GM12801 (cell line): ENCODE data around the gene KRTAP15-1.

ENCODE experiments used
- CTCF ChIP-seq: IDR thresholded peaks from one replicate; pipeline ENCODE4 v1.5.1; 2011; ENCODE audit warnings: control low read depth; ENCODE audit not compliant: insufficient read length; ENCODE audit errors: extremely low read depth

The KRTAP15-1 gene

GRCh38 chr21:30463713-30464112 lies 23.6 kb downstream of the KRTAP15-1 start:
- no peak for TF ChIP-seq CTCF

GRCh38 chr21:30468900-30469714 lies 29.0 kb downstream of the KRTAP15-1 start:
- TF ChIP-seq CTCF = no peak

- TF ChIP-seq CTCF = no peak
Measured at GRCh38 chr21:30478004-30478403, 37.9 kb downstream of the KRTAP15-1 start.

GRCh38 chr21:30479259-30479658 lies 39.2 kb downstream of the KRTAP15-1 start:
- no peak for TF ChIP-seq CTCF

GRCh38 chr21:30480145-30480544 lies 40.1 kb downstream of the KRTAP15-1 start, which contains the start of gene KRTAP19-1:
Gene KRTAP19-1, minus strand, starts transcription at chr21:30480367. Its CDS starts 50 bp downstream, at chr21:30480317.
- no peak for TF ChIP-seq CTCF

- TF ChIP-seq CTCF = no peak
Measured at GRCh38 chr21:30482130-30482529, 42.1 kb downstream of the KRTAP15-1 start.

GRCh38 chr21:30486180-30486579 lies 46.1 kb downstream of the KRTAP15-1 start:
- no peak for TF ChIP-seq CTCF
